LNCaP clone FGC (cell line): Measurements from ENCODE around the gene PSME4.
A peak's percentile ranks its signal among the peaks of the same experiment; 100 is the strongest.

Source experiments
- DNase-seq: peaks from one replicate; pipeline ENCODE4 v3.0.0-alpha.2; 2011; ENCODE audit warnings: low read depth
- H3K4me3 ChIP-seq: 2 replicates; pipeline ENCODE4 v1.5.1; 2011; ENCODE audit warnings: mild to moderate bottlenecking, low read depth, low read length, control low read depth
- TF ChIP-seq, protein P1 (sequence below): IDR thresholded peaks from 2 replicates; pipeline ENCODE4 v1.5.1; 2012; ENCODE audit warnings: mild to moderate bottlenecking; ENCODE audit not compliant: control insufficient read depth, insufficient read depth; ENCODE audit errors: extremely low read depth

PSME4 gene, protein sequence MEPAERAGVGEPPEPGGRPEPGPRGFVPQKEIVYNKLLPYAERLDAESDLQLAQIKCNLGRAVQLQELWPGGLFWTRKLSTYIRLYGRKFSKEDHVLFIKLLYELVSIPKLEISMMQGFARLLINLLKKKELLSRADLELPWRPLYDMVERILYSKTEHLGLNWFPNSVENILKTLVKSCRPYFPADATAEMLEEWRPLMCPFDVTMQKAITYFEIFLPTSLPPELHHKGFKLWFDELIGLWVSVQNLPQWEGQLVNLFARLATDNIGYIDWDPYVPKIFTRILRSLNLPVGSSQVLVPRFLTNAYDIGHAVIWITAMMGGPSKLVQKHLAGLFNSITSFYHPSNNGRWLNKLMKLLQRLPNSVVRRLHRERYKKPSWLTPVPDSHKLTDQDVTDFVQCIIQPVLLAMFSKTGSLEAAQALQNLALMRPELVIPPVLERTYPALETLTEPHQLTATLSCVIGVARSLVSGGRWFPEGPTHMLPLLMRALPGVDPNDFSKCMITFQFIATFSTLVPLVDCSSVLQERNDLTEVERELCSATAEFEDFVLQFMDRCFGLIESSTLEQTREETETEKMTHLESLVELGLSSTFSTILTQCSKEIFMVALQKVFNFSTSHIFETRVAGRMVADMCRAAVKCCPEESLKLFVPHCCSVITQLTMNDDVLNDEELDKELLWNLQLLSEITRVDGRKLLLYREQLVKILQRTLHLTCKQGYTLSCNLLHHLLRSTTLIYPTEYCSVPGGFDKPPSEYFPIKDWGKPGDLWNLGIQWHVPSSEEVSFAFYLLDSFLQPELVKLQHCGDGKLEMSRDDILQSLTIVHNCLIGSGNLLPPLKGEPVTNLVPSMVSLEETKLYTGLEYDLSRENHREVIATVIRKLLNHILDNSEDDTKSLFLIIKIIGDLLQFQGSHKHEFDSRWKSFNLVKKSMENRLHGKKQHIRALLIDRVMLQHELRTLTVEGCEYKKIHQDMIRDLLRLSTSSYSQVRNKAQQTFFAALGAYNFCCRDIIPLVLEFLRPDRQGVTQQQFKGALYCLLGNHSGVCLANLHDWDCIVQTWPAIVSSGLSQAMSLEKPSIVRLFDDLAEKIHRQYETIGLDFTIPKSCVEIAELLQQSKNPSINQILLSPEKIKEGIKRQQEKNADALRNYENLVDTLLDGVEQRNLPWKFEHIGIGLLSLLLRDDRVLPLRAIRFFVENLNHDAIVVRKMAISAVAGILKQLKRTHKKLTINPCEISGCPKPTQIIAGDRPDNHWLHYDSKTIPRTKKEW (N-terminal part only)

DNA sequence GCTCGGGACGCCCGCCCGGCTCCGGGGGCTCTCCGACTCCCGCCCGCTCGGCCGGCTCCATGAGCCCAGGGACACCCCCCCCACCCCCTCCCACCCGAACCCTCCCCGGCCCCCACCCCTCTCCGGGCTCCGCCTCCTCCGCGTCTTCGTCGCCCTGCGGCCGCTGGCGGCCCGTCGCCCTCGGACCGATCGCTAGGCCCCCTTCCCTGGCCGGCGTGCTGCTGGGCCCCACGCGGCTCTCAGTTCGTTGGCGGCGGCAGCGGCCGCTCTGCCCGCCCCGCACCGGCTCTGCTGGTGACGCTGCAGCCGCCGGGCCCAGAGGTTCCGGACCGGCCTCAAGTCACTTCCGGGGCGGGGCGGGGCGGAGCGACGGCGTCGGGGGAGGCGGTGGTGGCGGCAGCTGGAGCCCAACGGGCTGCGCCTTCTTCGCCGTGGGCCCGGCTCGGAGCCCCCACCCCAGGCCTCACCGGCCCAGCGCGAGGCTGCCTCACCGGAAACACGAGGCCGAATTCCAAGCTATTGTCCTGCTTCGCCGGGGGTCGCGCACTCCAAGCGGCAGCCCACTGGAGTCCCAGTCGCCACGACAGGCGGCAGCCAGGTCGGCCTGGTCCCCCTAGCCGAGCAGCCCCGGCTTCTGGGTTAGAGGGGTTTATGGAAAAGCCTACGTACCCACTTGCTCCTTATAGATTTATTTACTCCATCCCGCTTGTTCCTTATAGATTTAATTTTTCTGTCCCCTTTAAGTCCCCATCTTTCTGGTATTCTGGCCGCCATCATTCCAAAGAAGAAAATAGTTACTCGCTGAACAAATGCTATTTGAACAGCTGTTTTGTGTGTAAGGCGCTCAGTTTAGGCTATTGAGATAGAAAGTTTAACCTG, at the start of gene PSME4:
Gene PSME4 (minus strand): TSS at position 270 of the 879 bp plus-strand sequence. CDS start 209 bp downstream, at position 61.
- H3K4me3 ChIP-seq = peak within 1 kb of the TSS; percentile 84
- TF ChIP-seq, protein P1, sequence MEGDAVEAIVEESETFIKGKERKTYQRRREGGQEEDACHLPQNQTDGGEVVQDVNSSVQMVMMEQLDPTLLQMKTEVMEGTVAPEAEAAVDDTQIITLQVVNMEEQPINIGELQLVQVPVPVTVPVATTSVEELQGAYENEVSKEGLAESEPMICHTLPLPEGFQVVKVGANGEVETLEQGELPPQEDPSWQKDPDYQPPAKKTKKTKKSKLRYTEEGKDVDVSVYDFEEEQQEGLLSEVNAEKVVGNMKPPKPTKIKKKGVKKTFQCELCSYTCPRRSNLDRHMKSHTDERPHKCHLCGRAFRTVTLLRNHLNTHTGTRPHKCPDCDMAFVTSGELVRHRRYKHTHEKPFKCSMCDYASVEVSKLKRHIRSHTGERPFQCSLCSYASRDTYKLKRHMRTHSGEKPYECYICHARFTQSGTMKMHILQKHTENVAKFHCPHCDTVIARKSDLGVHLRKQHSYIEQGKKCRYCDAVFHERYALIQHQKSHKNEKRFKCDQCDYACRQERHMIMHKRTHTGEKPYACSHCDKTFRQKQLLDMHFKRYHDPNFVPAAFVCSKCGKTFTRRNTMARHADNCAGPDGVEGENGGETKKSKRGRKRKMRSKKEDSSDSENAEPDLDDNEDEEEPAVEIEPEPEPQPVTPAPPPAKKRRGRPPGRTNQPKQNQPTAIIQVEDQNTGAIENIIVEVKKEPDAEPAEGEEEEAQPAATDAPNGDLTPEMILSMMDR = no peak
- no peak for DNase-seq

DNA sequence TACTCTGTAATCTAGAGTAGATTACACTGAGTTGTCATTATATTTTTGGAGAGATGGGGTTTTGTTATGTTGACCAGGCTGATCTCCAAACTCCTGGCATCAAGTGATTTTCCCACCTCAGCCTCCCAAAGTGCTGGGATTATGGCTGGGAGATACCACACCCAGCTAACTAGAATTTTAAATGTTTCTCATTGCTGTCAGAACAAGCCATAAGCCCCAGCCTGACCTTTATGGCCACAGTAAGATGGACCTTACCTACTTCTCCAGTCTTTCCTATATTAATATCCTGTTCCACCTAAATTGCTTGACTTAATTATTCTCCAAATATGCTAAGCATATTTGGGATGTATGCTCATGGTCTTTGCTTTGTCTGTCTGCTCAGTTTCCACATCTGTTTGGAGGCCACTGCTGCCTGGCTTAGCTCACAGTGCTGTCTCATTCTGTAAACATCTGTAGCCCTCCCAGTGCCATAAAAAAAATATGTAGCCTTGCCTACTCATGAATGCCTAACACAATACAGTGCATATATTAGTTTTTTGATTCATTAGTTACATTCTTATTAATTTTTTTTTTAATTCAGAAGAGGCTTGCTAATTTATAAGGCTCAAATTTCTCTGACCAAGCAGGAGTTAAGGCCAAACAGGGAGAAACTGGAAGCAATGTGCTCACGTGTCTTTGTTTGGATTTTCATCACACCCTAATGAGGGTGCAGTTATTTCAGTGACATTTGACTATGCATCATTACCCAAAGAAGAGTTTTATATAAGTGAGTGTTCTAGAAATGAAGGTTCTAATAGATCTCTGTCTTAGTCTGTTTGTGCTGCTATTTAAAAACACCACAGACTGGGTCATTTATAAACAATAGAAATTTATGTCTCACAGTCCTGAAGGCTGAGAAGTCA, 45.3 kb upstream of the PSME4 start:
- no peak for DNase-seq
- H3K4me3 ChIP-seq = no peak overlapping the region
- TF ChIP-seq, protein P1 = no peak

DNA sequence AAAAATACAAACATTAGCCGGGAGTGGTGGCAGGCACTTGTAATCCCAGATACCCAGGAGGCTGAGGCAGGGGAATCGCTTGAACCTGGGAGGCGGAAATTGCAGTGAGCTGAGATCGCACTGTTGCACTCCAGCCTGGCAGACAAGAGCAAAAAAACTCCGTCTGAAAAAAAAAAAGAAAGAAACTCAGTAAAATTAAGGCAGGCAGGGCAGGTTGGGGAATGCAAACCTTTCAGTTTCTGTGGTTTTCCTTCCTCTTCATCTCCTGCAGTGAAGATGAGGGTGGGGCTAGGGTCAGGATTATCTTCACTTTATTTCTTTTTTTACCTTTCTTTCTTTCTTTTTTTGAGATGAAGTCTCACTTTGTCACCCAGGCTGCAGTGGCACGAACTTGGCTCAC, 43.2 kb upstream of the PSME4 start:
- TF ChIP-seq, protein P1 = no peak
- no peak overlapping the region for H3K4me3 ChIP-seq

DNA sequence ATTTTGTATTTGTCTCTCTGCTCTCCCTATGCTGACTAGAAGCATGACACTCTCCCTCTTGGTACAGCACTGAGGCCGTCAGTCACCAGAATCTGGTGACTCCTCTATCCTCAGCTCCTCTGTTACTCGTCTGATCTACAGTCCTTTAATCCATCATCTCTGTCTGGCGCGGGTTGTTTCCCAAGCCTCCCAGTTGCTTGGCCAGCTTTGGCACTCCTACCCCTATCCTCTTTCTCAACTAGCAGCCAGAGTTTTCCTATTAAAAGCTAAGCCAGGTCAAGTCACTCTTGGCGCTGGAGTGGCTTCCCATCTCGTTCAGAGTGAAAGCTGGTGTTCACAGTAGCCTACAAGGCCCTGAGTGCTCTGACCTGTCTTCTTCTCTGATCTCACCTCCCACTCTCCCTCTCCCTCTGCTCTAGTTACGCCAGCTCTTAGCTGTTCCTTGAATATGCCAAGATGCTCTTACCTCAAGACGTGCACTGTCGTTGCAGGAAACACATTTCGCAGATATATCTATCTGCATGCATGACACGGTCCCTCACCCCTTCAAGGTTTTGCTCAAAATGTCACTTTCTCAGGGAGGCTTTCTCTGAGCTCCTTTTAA, 41.8 kb upstream of the PSME4 start:
- TF ChIP-seq, protein P1 = no peak
- no peak for DNase-seq
- H3K4me3 ChIP-seq = no peak overlapping the region

More for the DNA sequence above, 43.2 kb upstream of the PSME4 start:
- DNase-seq = no peak

DNA sequence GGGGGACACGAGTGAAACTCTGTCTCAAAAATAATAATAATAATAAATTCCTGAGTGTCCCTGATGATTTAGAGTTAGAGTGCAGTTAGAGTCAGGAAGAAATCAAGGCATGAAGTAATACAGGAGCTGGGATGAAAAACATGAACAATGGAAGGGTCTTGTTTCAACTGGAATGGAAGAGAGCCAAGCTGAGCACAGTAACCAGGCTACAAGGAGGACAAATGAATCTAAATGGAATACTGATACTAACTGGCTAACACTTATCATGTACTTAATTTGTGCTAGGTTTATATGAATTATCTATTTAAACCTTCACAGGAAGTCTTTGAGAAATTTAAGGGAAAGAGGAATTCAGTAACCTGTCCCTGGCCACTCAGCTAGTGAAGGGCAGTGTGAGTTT, 38.8 kb upstream of the PSME4 start:
- no peak for DNase-seq
- no peak overlapping the region for H3K4me3 ChIP-seq
- TF ChIP-seq, protein P1 = no peak
